ENCODE measurements around the gene RACK1. TPM values are rescaled to one million over a fixed set of nuclear protein-coding genes. Genes with fewer than 3 reads are reported as not detected.
A peak's percentile ranks its signal among the peaks of the same experiment; 100 is the strongest.

Gene RACK1
- total and polyA plus RNA-seq, 2 of the 8 experiments (the other 6 are each of a cell fraction or from before 2014, with no cell fraction given), result 2,589 to 7,971 TPM

DNA sequence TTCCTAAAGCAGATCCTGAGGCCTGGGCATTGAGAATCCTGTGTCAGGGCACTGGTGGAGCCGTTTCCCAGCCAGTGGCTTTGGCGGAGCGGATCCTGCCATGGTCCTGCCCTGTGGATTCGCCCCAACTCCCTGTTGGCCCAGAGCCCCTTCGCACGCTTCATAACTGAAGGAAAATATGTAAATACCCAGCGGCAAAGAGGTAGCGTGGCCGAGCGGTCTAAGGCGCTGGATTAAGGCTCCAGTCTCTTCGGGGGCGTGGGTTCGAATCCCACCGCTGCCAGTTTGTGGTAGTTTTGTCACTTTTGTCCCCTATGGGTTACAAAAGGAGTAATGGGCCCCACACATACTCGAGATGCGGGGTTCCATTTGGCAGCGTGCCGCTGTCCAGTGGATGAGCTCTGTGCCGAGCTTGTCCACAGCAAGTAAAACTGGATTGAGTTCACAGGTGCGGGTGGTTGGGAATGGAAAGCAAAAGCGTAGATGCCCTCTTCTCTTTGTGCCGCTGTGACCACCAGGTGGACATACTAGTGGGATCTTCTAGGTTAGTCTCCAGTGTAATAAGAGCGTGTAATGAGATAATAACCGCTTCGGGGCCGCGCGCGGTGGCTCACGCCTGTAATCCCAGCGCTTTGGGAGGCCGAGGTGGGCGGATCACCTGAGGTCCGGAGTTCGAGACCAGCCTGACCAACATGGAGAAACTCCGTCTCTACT lies 56.0 kb downstream of the RACK1 start:
- H2AK5ac ChIP-seq (ENCODE audit: low read depth, low read length), result no peak overlapping the region
- peak overlapping the region; percentile 62 to 90 (median 78) for H3K4me3 ChIP-seq (ENCODE audit: extremely low read depth in 1 of 4, insufficient read depth in 2 of 4, low read depth in 3 of 4, low read length in 4 of 4)
- no peak overlapping the region for H3K56ac ChIP-seq (replicated peaks; ENCODE audit: insufficient read length, low read depth, low read length)
- H4K91ac ChIP-seq (replicated peaks; ENCODE audit: insufficient read length, low read length), result no peak overlapping the region
- H3K14ac ChIP-seq (ENCODE audit: insufficient read length), result no peak overlapping the region
- peaks cover 36% of the 10 kb centered on the region for H3K23me2 ChIP-seq (ENCODE audit: low read depth, low read length)
- H3K36me3 ChIP-seq (ENCODE audit: control insufficient read depth in 2 of 4, insufficient read depth in 4 of 4, low read length in 3 of 4), result no peaks in the 10 kb centered on the region
- 2% methylated on average over 35 of the region's 37 CpGs; no CpG with 5 or more reads in 1 of the 2 experiments for WGBS, 2 experiments (ENCODE audit: extremely low coverage in 1 of 2, insufficient coverage in 1 of 2, insufficient read length in 1 of 2, insufficient replicate concordance in 2 of 2, low coverage in 1 of 2, low lambda C conversion rate in 2 of 2, missing lambda C conversion rate in 1 of 2)
- DNase-seq (ENCODE audit: low read depth in 1 of 2, low spot score in 2 of 2) (peak in 1 of 2 experiments; percentile 97), FAIRE-seq (peak; percentile 24)
- H3K79me1 ChIP-seq (ENCODE audit: low read depth, low read length), result no peaks in the 10 kb centered on the region
- no peak overlapping the region for H3K4ac ChIP-seq (replicated peaks; ENCODE audit: insufficient read length, low read depth, low read length)
- no peaks in the 10 kb centered on the region; a peak in 1 of 4 replicates for H3K9me3 ChIP-seq (ENCODE audit: insufficient read depth in 2 of 2, low read depth in 1 of 2, low read length in 1 of 2)
- no peak overlapping the region; the same call in 1 of the 2 replicates for H3K18ac ChIP-seq (ENCODE audit: extremely low read depth, low read length)
- H2BK120ac ChIP-seq (replicated peaks; ENCODE audit: low read depth, low read length), result no peak overlapping the region
- H3K4me1 ChIP-seq (replicated peaks in 1 of 4; ENCODE audit: control insufficient read depth in 3 of 4, insufficient read depth in 4 of 4, low read length in 3 of 4), result peaks cover 0 to 11% (median 2%) of the 10 kb centered on the region in 4 experiments; a peak in 4 of 7 replicates
- H3K4me2 ChIP-seq (ENCODE audit: insufficient read depth in 1 of 2, low read depth in 2 of 2, low read length in 2 of 2), result peak overlapping the region; percentile 69 to 96
- H4K8ac ChIP-seq (ENCODE audit: extremely low read depth, insufficient read depth, low read length), result peak overlapping the region; percentile 9; the same call in 1 of the 2 replicates
- no peak overlapping the region for H2BK5ac ChIP-seq (ENCODE audit: low read depth, low read length)
- peak overlapping the region in 1 of 4 experiments; percentile 9; a peak in 2 of 7 replicates for H3K9ac ChIP-seq (replicated peaks in 1 of 4; ENCODE audit: extremely low read depth in 1 of 4, low read depth in 3 of 4, low read length in 3 of 4)
- H3K27ac ChIP-seq (ENCODE audit: low read depth, low read length), result no peak overlapping the region
- H2AFZ ChIP-seq (ENCODE audit: low read length), result 0 out of 2 replicates have a peak overlapping the region, but pooled peaks have one; percentile 21
- peaks cover 2 to 4% of the 10 kb centered on the region in 2 experiments for H4K20me1 ChIP-seq (replicated peaks in 1 of 2; ENCODE audit: control insufficient read depth in 1 of 2, insufficient read depth in 2 of 2, low read length in 2 of 2)
- ChIA-PET POLR2A (ENCODE audit: partially characterized antibody) (interaction anchor here (1.0 to 11.9 kb wide), 7 partner anchors 11 to 93 kb away, joined by 3 to 90 read pairs (median 6); partner anchors contain the start of genes RACK1 and TRIM7), CTCF (ENCODE audit: partially characterized antibody) (interaction anchor here (0.6 to 12.3 kb wide), 6 partner anchors 11 to 29 kb away, joined by 3 to 197 read pairs (median 10); partner anchors contain the start of gene TRIM7)
- peaks cover 15 to 26% (median 23%) of the 10 kb centered on the region in 4 experiments; a peak in 6 of 7 replicates for H3K27me3 ChIP-seq (replicated peaks in 1 of 4; ENCODE audit: control insufficient read depth in 3 of 4, extremely low read depth in 1 of 4, insufficient read depth in 3 of 4, low read length in 3 of 4)
- H2BK20ac ChIP-seq (ENCODE audit: low read length), result no peak overlapping the region
- H3K23ac ChIP-seq (ENCODE audit: insufficient read length), result no peak overlapping the region
- H4K5ac ChIP-seq (ENCODE audit: insufficient read length, low read depth, low read length), result no peak overlapping the region
- H2BK15ac ChIP-seq (ENCODE audit: low read length), result no peak overlapping the region
- H2BK12ac ChIP-seq (ENCODE audit: low read depth, low read length), result no peak overlapping the region; the same call in 1 of the 2 replicates
- H3K79me2 ChIP-seq (ENCODE audit: control insufficient read depth in 1 of 2, insufficient read depth in 2 of 2, low read length in 2 of 2), result no peaks in the 10 kb centered on the region
- TF ChIP-seq TBP (IDR thresholded peaks at IDR 0.05; ENCODE audit: low read depth, low read length) (peak; percentile 99), SRF (IDR thresholded peaks at IDR 0.05; ENCODE audit: low read depth, low read length) (no peak), EZH2 (IDR thresholded peaks at IDR 0.05; ENCODE audit: low read depth, low read length, severe bottlenecking) (no peak), CREB1 (IDR thresholded peaks at IDR 0.05) (peak; percentile 11; the same call in 1 of the 2 replicates), SP4 (IDR thresholded peaks at IDR 0.05; ENCODE audit: low read length) (no peak), TEAD4 (IDR thresholded peaks at IDR 0.05; ENCODE audit: low read depth, low read length) (peak; percentile 80), MAFK (IDR thresholded peaks at IDR 0.05; ENCODE audit: low read depth, low read length) (peak; percentile 72; the same call in 1 of the 2 replicates)
